PFSK-1 (cell line): ENCODE results near the gene HSPA8.
A peak's percentile ranks its signal among the peaks of the same experiment; 100 is the strongest.

Source experiments
- FOXP2 ChIP-seq: optimal IDR thresholded peaks from 2 replicates; pipeline ENCODE3; 2011; ENCODE audit warnings: borderline replicate concordance, control low read depth, inconsistent platforms; ENCODE audit not compliant: insufficient read depth; ENCODE audit errors: extremely low read length, extremely low read depth
- POLR2AphosphoS5 ChIP-seq: IDR thresholded peaks from 2 replicates; pipeline ENCODE4 v1.6.1; 2012; ENCODE audit warnings: low read depth, mild to moderate bottlenecking, control low read depth, low read length, moderate library complexity
- REST ChIP-seq, 2 experiments: IDR thresholded peaks; 2 replicates each; pipeline versions ENCODE4 v1.6.1 to v1.8.0; 2011 to 2012; ENCODE audit warnings: low read depth in 2 of 2, low read length in 2 of 2, control low read depth in 1 of 2, inconsistent platforms in 1 of 2, mild to moderate bottlenecking in 1 of 2, moderate library complexity in 1 of 2; ENCODE audit not compliant: insufficient read depth in 1 of 2
- SIN3A ChIP-seq: IDR thresholded peaks from 2 replicates; pipeline ENCODE4 v1.6.1; 2012; ENCODE audit warnings: mild to moderate bottlenecking, low read length, moderate library complexity, borderline replicate concordance; ENCODE audit not compliant: insufficient read depth
- TAF1 ChIP-seq: IDR thresholded peaks from 2 replicates; pipeline ENCODE4 v1.6.1; 2012; ENCODE audit warnings: low read length, control low read depth, borderline replicate concordance; ENCODE audit not compliant: insufficient read depth

Gene HSPA8

DNA sequence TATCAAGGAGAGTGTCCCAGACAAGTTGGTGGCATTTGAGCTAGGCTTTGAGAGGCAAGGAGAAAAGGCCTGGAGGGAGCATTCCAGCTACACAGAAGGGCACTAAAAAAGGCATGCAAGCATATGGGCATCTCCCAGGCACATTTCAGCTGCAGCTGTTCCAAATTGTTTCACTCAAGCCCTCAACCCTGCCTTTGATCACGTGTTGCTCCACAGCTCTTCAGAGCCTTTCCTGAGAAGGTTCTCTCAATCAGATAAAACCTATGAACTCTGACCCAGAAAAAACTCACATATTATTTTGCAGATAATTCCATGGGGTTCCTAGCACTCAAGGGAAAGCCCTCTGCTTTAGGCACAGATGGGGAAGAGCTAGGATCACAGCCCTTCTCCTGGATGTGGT, 24.4 kb upstream of the HSPA8 start:
- TF ChIP-seq REST (IDR thresholded peaks at IDR 0.05; ENCODE audit: insufficient read depth in 1 of 2, low read depth in 2 of 2, low read length in 2 of 2): no peak
- no peak for TF ChIP-seq TAF1
- TF ChIP-seq SIN3A: no peak
- no peak for TF ChIP-seq POLR2AphosphoS5
- no peak for TF ChIP-seq FOXP2

- no peak for TF ChIP-seq TAF1
- no peak for TF ChIP-seq REST (IDR thresholded peaks at IDR 0.05; ENCODE audit: insufficient read depth in 1 of 2, low read depth in 2 of 2, low read length in 2 of 2)
These were observed 23.6 kb upstream of the HSPA8 start for GRCh38 chr11:123085497-123085896.

DNA sequence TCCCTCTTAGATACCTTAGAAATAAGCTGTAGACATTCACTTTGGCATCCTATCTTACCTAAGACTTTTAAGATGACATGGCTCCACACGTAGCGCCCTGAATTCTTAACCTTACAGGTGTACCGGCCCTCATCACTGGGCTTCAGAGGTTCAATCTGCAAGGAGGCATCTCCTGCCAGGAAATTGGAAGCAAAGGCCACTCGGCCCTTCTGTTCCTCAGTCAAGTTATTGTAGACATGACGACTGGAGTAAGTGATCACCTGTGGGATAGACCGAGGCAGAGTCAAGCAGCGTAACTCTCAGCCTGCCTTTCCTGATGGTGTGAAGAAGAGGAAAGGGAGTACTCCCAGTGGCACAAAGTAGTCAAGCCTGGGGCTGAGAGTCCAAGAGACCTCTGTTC, 22.5 kb upstream of the HSPA8 start:
- TF ChIP-seq SIN3A (no peak), POLR2AphosphoS5 (no peak), TAF1 (no peak), REST (IDR thresholded peaks at IDR 0.05; ENCODE audit: insufficient read depth in 1 of 2, low read depth in 2 of 2, low read length in 2 of 2) (no peak), FOXP2 (no peak)

DNA sequence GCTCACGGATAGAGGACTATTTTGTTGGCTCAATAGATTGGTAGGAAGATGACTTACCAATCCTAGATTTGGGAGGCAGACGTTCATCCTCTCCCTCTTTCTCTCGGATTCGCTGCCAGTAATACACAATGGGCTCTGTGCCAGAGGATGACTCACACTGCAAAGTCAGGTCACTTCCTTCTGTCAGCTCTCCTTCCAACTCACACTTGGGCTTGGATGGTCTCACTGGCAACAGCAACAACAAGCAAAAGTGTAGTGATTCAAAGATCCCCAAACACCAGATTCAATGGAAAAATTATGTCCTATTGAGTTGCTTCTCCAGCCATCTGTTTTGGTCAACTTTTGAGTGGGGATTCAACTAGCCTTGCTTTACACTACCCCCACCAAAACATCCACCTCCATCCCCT, 21.7 kb upstream of the HSPA8 start:
- TF ChIP-seq SIN3A: peak; percentile 86; the same call in 1 of the 2 replicates
- TF ChIP-seq TAF1: no peak
- no peak; the same call in 1 of the 2 replicates for TF ChIP-seq POLR2AphosphoS5
- peak in 1 of 2 experiments; percentile 49; a peak in 1 of 4 replicates for TF ChIP-seq REST (IDR thresholded peaks at IDR 0.05; ENCODE audit: insufficient read depth in 1 of 2, low read depth in 2 of 2, low read length in 2 of 2)
- TF ChIP-seq FOXP2: peak; percentile 62

- TF ChIP-seq TAF1 (no peak), FOXP2 (no peak), REST (IDR thresholded peaks at IDR 0.05; ENCODE audit: insufficient read depth in 1 of 2, low read depth in 2 of 2, low read length in 2 of 2) (no peak), POLR2AphosphoS5 (no peak), SIN3A (no peak)
These were observed 21.0 kb upstream of the HSPA8 start for GRCh38 chr11:123082977-123083376.
